HEK293 (cell line): ENCODE measurements around the gene AOAH.

Experiments used
- CTCF ChIP-seq: fragments of 450-650 bp; formaldehyde crosslinking; IDR thresholded peaks from 2 replicates; pipeline ENCODE4 v1.5.1; 2016; ENCODE audit warnings: missing biosample characterization, missing genetic modification characterization
- MYNN ChIP-seq: fragments of 450-650 bp; formaldehyde crosslinking; IDR thresholded peaks from 2 replicates; pipeline ENCODE4 v1.5.1; 2016; ENCODE audit warnings: missing biosample characterization, missing genetic modification characterization, borderline replicate concordance
- ZFP3 ChIP-seq: fragments of 450-650 bp; formaldehyde crosslinking; IDR thresholded peaks from 2 replicates; pipeline ENCODE4 v1.5.1; 2016; ENCODE audit warnings: low read depth, missing biosample characterization, missing genetic modification characterization
- ZNF223 ChIP-seq: fragments of 450-650 bp; formaldehyde crosslinking; IDR thresholded peaks from 2 replicates; pipeline ENCODE4 v1.5.1; 2016; ENCODE audit warnings: missing biosample characterization, missing genetic modification characterization
- ZNF274 ChIP-seq, 2 experiments: fragments of 200-500 bp in 1 of 2; fragments of 450-650 bp in 1 of 2; sonication (Bioruptor generic) in 1 of 2; formaldehyde crosslinking in 1 of 2; IDR thresholded peaks; 2 replicates each; pipeline versions ENCODE4 v1.5.1 to v1.6.1; 2014 to 2016; ENCODE audit warnings: borderline replicate concordance in 1 of 2, inconsistent platforms in 1 of 2, low read length in 1 of 2, missing biosample characterization in 1 of 2, missing genetic modification characterization in 1 of 2
- ZNF280C ChIP-seq: fragments of 450-650 bp; formaldehyde crosslinking; IDR thresholded peaks from 2 replicates; pipeline ENCODE4 v1.5.1; 2016; ENCODE audit warnings: missing biosample characterization, missing genetic modification characterization
- ZNF768 ChIP-seq: fragments of 450-650 bp; formaldehyde crosslinking; IDR thresholded peaks from 2 replicates; pipeline ENCODE4 v1.5.1; 2018; ENCODE audit warnings: missing biosample characterization, mild to moderate bottlenecking, missing genetic modification characterization
- TF ChIP-seq, protein P1 (sequence below): fragments of 450-650 bp; formaldehyde crosslinking; IDR thresholded peaks from 2 replicates; pipeline ENCODE4 v1.5.1; 2016; ENCODE audit warnings: missing biosample characterization, missing genetic modification characterization

DNA sequence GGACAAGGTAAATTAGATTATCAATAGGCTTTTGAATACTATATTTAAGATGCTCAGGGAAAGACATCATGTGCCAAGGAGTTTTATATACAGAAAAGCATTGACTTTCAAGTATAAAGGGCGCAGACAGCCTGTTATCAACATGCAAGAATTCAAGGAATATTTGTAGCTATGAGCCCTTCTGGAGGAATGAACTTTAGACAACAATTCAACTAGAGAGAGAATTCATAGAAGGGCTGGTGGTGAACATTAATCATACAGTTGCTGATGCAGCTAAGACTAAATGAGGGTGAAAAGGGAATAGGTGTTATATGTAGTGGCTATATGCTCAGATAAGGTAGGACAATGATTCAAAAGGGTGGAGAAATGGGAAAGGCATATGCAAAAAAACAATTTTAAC is 41.2 kb downstream of the AOAH start:
- no peak for TF ChIP-seq ZNF768 (tag by site-specific recombination)
- no peak for TF ChIP-seq CTCF (tag by site-specific recombination)
- no peak for TF ChIP-seq ZNF223
- no peak for TF ChIP-seq ZNF274 (IDR thresholded peaks at IDR 0.05; ENCODE audit: low read length)
- TF ChIP-seq ZNF274 (tag by site-specific recombination; IDR thresholded peaks at IDR 0.05; ENCODE audit: borderline replicate concordance), result no peak
- no peak for TF ChIP-seq ZNF280C
- TF ChIP-seq, protein P1, sequence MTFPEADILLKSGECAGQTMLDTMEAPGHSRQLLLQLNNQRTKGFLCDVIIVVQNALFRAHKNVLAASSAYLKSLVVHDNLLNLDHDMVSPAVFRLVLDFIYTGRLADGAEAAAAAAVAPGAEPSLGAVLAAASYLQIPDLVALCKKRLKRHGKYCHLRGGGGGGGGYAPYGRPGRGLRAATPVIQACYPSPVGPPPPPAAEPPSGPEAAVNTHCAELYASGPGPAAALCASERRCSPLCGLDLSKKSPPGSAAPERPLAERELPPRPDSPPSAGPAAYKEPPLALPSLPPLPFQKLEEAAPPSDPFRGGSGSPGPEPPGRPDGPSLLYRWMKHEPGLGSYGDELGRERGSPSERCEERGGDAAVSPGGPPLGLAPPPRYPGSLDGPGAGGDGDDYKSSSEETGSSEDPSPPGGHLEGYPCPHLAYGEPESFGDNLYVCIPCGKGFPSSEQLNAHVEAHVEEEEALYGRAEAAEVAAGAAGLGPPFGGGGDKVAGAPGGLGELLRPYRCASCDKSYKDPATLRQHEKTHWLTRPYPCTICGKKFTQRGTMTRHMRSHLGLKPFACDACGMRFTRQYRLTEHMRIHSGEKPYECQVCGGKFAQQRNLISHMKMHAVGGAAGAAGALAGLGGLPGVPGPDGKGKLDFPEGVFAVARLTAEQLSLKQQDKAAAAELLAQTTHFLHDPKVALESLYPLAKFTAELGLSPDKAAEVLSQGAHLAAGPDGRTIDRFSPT (tag by site-specific recombination), result no peak
- TF ChIP-seq ZFP3 (tag by site-specific recombination), result no peak
- TF ChIP-seq MYNN (tag by site-specific recombination), result no peak
